Smooth muscle cell (in vitro differentiated cells): ENCODE data around the gene LMF2. TPM values are rescaled to one million over a fixed set of nuclear protein-coding genes. Genes with fewer than 3 reads are reported as not detected.

Source experiments
- DNase-seq: peaks from one replicate; lab custom pipeline; 2025; ENCODE audit not compliant: unreplicated experiment; lab: John Stamatoyannopoulos, UW
- H2AFZ ChIP-seq: fragments of 200-600 bp; sonication (generic); 2 replicates; pipeline ENCODE4 v1.6.0; 2016; ENCODE audit warnings: antibody characterized with exemption, low read depth, mild to moderate bottlenecking
- H3F3A ChIP-seq: fragments of 200-600 bp; sonication (generic); 2 replicates; pipeline ENCODE4 v1.6.0; 2017; ENCODE audit warnings: antibody characterized with exemption, low read depth
- H3K27ac ChIP-seq: fragments of 200-600 bp; sonication (generic); 2 replicates; pipeline ENCODE4 v1.5.1; 2016; ENCODE audit warnings: low read depth, mild to moderate bottlenecking
- H3K27me3 ChIP-seq: fragments of 200-600 bp; sonication (generic); 2 replicates; pipeline ENCODE4 v1.6.1; 2016; ENCODE audit warnings: low read depth, mild to moderate bottlenecking
- H3K36me3 ChIP-seq: fragments of 200-600 bp; sonication (generic); 2 replicates; pipeline ENCODE4 v1.5.1; 2016; ENCODE audit warnings: low read depth
- H3K4me1 ChIP-seq: fragments of 200-600 bp; sonication (generic); 2 replicates; pipeline ENCODE4 v1.5.1; 2016; ENCODE audit warnings: low read depth
- H3K4me2 ChIP-seq: fragments of 200-600 bp; sonication (generic); 2 replicates; pipeline ENCODE4 v1.6.0; 2016; ENCODE audit warnings: mild to moderate bottlenecking
- H3K4me3 ChIP-seq: fragments of 200-600 bp; sonication (generic); 2 replicates; pipeline ENCODE4 v1.5.1; 2016; ENCODE audit warnings: mild to moderate bottlenecking
- H3K79me2 ChIP-seq: fragments of 200-600 bp; sonication (generic); 2 replicates; pipeline ENCODE4 v1.6.0; 2016; ENCODE audit warnings: low read depth, mild to moderate bottlenecking
- H3K9ac ChIP-seq: fragments of 200-600 bp; sonication (generic); 2 replicates; pipeline ENCODE4 v1.6.0; 2016; ENCODE audit warnings: low read depth
- H3K9me3 ChIP-seq: fragments of 200-600 bp; sonication (generic); replicated peaks from 2 replicates; pipeline ENCODE4 v1.5.1; 2016; ENCODE audit warnings: low read depth
- H4K20me1 ChIP-seq: fragments of 200-600 bp; sonication (generic); 2 replicates; pipeline ENCODE4 v1.6.0; 2016; ENCODE audit warnings: low read depth
- CTCF ChIP-seq: fragments of 200-600 bp; sonication (generic); IDR thresholded peaks from 2 replicates; pipeline ENCODE4 v1.5.1; 2017; ENCODE audit warnings: borderline replicate concordance, mild to moderate bottlenecking, antibody characterized with exemption; ENCODE audit not compliant: insufficient read depth, poor library complexity, severe bottlenecking
- WGBS: methylation state at CpG from one replicate; pipeline ENCODE4 v1.1.7; 2016; ENCODE audit warnings: low lambda C conversion rate; 5-methylcytosine and 5-hydroxymethylcytosine counted together
- polyA plus RNA-seq: library from polyadenylated mRNA; unstranded; fragments of >200 nt; fragmentation: Nextera tagmentation; extraction: Ambion mirVana; gene quantifications from 2 replicates; pipeline ENCODE4 v1.2.1, GENCODE V29; 2016
- total RNA-seq: library from RNA; depleted of rRNA; stranded (reverse); fragments of >200 nt; gene quantifications from 2 replicates; pipeline ENCODE4 v1.2.3, GENCODE V29; 2014

LMF2 gene
- 53.5 and 56.3 TPM in 2 replicates for total RNA-seq
- 117 and 130 TPM in 2 replicates for polyA plus RNA-seq

GRCh38 chr22:50507421-50507990 is at the start of gene LMF2:
TSS of gene LMF2 (minus strand) at chr22:50507702. CDS start at chr22:50507675, 27 bp downstream.
- Histone ChIP-seq H4K20me1 (peaks cover 8% of the 10 kb centered on the region), H3K79me2 (peaks cover 58% of the 10 kb centered on the region), H3K4me1 (peaks cover 12% of the 10 kb centered on the region), H3K36me3 (no peaks in the 10 kb centered on the region), H3K27ac (peak within 1 kb of the TSS; percentile 87), H2AFZ (peak within 1 kb of the TSS; percentile 79), H3F3A (peaks cover 6% of the 10 kb centered on the region), H3K4me2 (peak within 1 kb of the TSS; percentile 95), H3K9ac (peak within 1 kb of the TSS; percentile 89), H3K27me3 (no peaks in the 10 kb centered on the region), H3K9me3 (no peaks in the 10 kb centered on the region), H3K4me3 (peak within 1 kb of the TSS; percentile 99)
- no peak for DNase-seq
- under 1% methylated on average over 14 of the region's 62 CpGs for WGBS
- no peak for TF ChIP-seq CTCF

GRCh38 chr22:50556703-50557102 is 49.2 kb upstream of the LMF2 start:
- 85% methylated on average over 5 of the region's 5 CpGs for WGBS
- DNase-seq = no peak
- Histone ChIP-seq H3K9ac (no peak overlapping the region), H3K9me3 (no peaks in the 10 kb centered on the region), H3K4me1 (no peaks in the 10 kb centered on the region), H3F3A (no peaks in the 10 kb centered on the region), H3K4me2 (no peak overlapping the region), H3K4me3 (no peak overlapping the region), H3K27me3 (no peaks in the 10 kb centered on the region), H3K27ac (no peak overlapping the region), H4K20me1 (no peaks in the 10 kb centered on the region), H2AFZ (no peak overlapping the region), H3K79me2 (no peaks in the 10 kb centered on the region), H3K36me3 (no peaks in the 10 kb centered on the region)
- TF ChIP-seq CTCF = no peak

- DNase-seq = no peak
- H3K4me1 ChIP-seq = no peaks in the 10 kb centered on the region
- no peak for TF ChIP-seq CTCF
- no peak overlapping the region for H3K4me3 ChIP-seq
- no peak overlapping the region for H3K4me2 ChIP-seq
- no peaks in the 10 kb centered on the region for H3K27me3 ChIP-seq
- H3K79me2 ChIP-seq = no peaks in the 10 kb centered on the region
- H3K27ac ChIP-seq = no peak overlapping the region
- no peak overlapping the region for H2AFZ ChIP-seq
- no peaks in the 10 kb centered on the region for H3F3A ChIP-seq
- H3K9ac ChIP-seq = no peak overlapping the region
- H3K9me3 ChIP-seq = no peaks in the 10 kb centered on the region
- 78% methylated on average over 8 of the region's 8 CpGs for WGBS
- no peaks in the 10 kb centered on the region for H4K20me1 ChIP-seq
- H3K36me3 ChIP-seq = no peaks in the 10 kb centered on the region
These were observed 45.8 kb upstream of the LMF2 start for GRCh38 chr22:50553310-50553709.

GRCh38 chr22:50551160-50551752 is 43.8 kb upstream of the LMF2 start:
- H3K4me1 ChIP-seq = no peaks in the 10 kb centered on the region
- H3K9ac ChIP-seq = no peak overlapping the region
- H3K27ac ChIP-seq = no peak overlapping the region
- H3K79me2 ChIP-seq = no peaks in the 10 kb centered on the region
- no peak overlapping the region for H3K4me3 ChIP-seq
- H3K4me2 ChIP-seq = no peak overlapping the region
- H3K36me3 ChIP-seq = no peaks in the 10 kb centered on the region
- no peaks in the 10 kb centered on the region for H3K27me3 ChIP-seq
- TF ChIP-seq CTCF = no peak
- no peak overlapping the region for H2AFZ ChIP-seq
- 92% methylated on average over 11 of the region's 11 CpGs for WGBS
- H3K9me3 ChIP-seq = no peaks in the 10 kb centered on the region
- no peaks in the 10 kb centered on the region for H3F3A ChIP-seq
- DNase-seq = no peak
- no peaks in the 10 kb centered on the region for H4K20me1 ChIP-seq
